H1 (cell line): ENCODE data around the gene ZNF768. TPM values are rescaled to one million over a fixed set of nuclear protein-coding genes. Genes with fewer than 3 reads are reported as not detected.

Source experiments
- CTCF ChIA-PET: fragments of 300-600 bp; sonication (Branson Sonifier 250); formaldehyde crosslinking; loops from one replicate; lab custom pipeline; 2021; ENCODE audit not compliant: partially characterized antibody; lab: Charles Lee
- POLR2A ChIA-PET: fragments of 300-600 bp; sonication (Branson Sonifier 250); formaldehyde crosslinking; loops from one replicate; lab custom pipeline; 2021; ENCODE audit warnings: inconsistent platforms; ENCODE audit not compliant: partially characterized antibody; lab: Charles Lee
- DNase-seq, 2 experiments: peaks; one replicate each; pipeline versions ENCODE4 v3.0.0 to v3.0.0-alpha.2; 2010 to 2022; ENCODE audit warnings: low spot score in 2 of 2, low read depth in 1 of 2, mixed read lengths in 1 of 2
- FAIRE-seq: peaks from 2 replicates; lab custom pipeline; 2011; peaks lifted over from hg19 to GRCh38; lab: Jason Lieb, UNC
- H2AFZ ChIP-seq: 2 replicates; pipeline ENCODE4 v1.8.1; 2012; ENCODE audit warnings: low read length, inconsistent platforms
- H2AK5ac ChIP-seq: 2 replicates; pipeline ENCODE4 v1.6.1; 2013; ENCODE audit warnings: low read depth, low read length
- H2BK120ac ChIP-seq: replicated peaks from 2 replicates; pipeline ENCODE3; 2013; ENCODE audit warnings: low read depth, low read length, inconsistent platforms
- H2BK12ac ChIP-seq: 2 replicates; pipeline ENCODE4 v1.6.1; 2013; ENCODE audit warnings: low read depth, low read length
- H2BK15ac ChIP-seq: 2 replicates; pipeline ENCODE4 v1.6.1; 2013; ENCODE audit warnings: low read length
- H2BK20ac ChIP-seq: 2 replicates; pipeline ENCODE4 v1.6.1; 2013; ENCODE audit warnings: low read length
- H2BK5ac ChIP-seq: 2 replicates; pipeline ENCODE4 v1.6.1; 2013; ENCODE audit warnings: low read depth, low read length
- H3K14ac ChIP-seq: 2 replicates; pipeline ENCODE4 v1.6.1; 2013; ENCODE audit warnings: inconsistent platforms; ENCODE audit not compliant: insufficient read length
- H3K18ac ChIP-seq: 2 replicates; pipeline ENCODE4 v1.6.1; 2013; ENCODE audit warnings: low read length; ENCODE audit errors: extremely low read depth
- H3K23ac ChIP-seq: 2 replicates; pipeline ENCODE4 v1.6.1; 2013; ENCODE audit warnings: inconsistent platforms; ENCODE audit not compliant: insufficient read length
- H3K23me2 ChIP-seq: 2 replicates; pipeline ENCODE4 v1.6.1; 2013; ENCODE audit warnings: low read depth, low read length
- H3K27ac ChIP-seq: 2 replicates; pipeline ENCODE4 v1.6.1; 2011; ENCODE audit warnings: low read depth, low read length, inconsistent platforms
- H3K27me3 ChIP-seq, 4 experiments: replicated peaks in 1 of 4; 1 replicate in 1 of 4; 2 replicates in 3 of 4; pipeline versions ENCODE4 v1.6.1 to v1.8.1; 2011 to 2013; ENCODE audit warnings: low read length in 3 of 4, mild to moderate bottlenecking in 3 of 4, inconsistent platforms in 2 of 4, mixed read lengths in 2 of 4, moderate library complexity in 1 of 4; ENCODE audit not compliant: control insufficient read depth in 3 of 4, insufficient read depth in 3 of 4; ENCODE audit errors: extremely low read depth in 1 of 4
- H3K36me3 ChIP-seq, 4 experiments: 2 replicates each; pipeline versions ENCODE4 v1.6.1 to v1.8.1; 2011 to 2013; ENCODE audit warnings: mild to moderate bottlenecking in 4 of 4, low read length in 3 of 4, moderate library complexity in 2 of 4, control low read depth in 1 of 4, inconsistent platforms in 1 of 4; ENCODE audit not compliant: insufficient read depth in 4 of 4, control insufficient read depth in 2 of 4
- H3K4ac ChIP-seq: replicated peaks from 2 replicates; pipeline ENCODE3; 2013; ENCODE audit warnings: low read length, low read depth, mixed read lengths, inconsistent platforms; ENCODE audit not compliant: insufficient read length
- H3K4me1 ChIP-seq, 4 experiments: replicated peaks in 1 of 4; 1 replicate in 1 of 4; 2 replicates in 3 of 4; pipeline versions ENCODE4 v1.6.1 to v1.8.1; 2011 to 2013; ENCODE audit warnings: low read length in 3 of 4, inconsistent platforms in 2 of 4, mixed read lengths in 1 of 4; ENCODE audit not compliant: insufficient read depth in 4 of 4, control insufficient read depth in 3 of 4
- H3K4me2 ChIP-seq, 2 experiments: 2 replicates each; pipeline versions ENCODE4 v1.6.1 to v1.8.1; 2011 to 2013; ENCODE audit warnings: low read depth in 2 of 2, low read length in 2 of 2, control low read depth in 1 of 2, inconsistent platforms in 1 of 2, mild to moderate bottlenecking in 1 of 2; ENCODE audit not compliant: insufficient read depth in 1 of 2
- H3K4me3 ChIP-seq, 4 experiments: fragments of 200-600, 300-600 bp in 1 of 4; sonication (generic), shearing (Covaris generic), sonication (Bioruptor Twin) in 1 of 4; 2 replicates each; pipeline versions ENCODE4 v1.5.1 to v1.8.1; 2011 to 2016; ENCODE audit warnings: low read length in 4 of 4, low read depth in 3 of 4, control low read depth in 2 of 4, inconsistent platforms in 2 of 4, mild to moderate bottlenecking in 2 of 4, mixed read lengths in 1 of 4, moderate library complexity in 1 of 4; ENCODE audit not compliant: insufficient read depth in 2 of 4; ENCODE audit errors: extremely low read depth in 1 of 4
- H3K56ac ChIP-seq: replicated peaks from 2 replicates; pipeline ENCODE3; 2013; ENCODE audit warnings: low read depth, mild to moderate bottlenecking, mixed read lengths, low read length, inconsistent platforms; ENCODE audit not compliant: insufficient read length
- H3K79me1 ChIP-seq: 2 replicates; pipeline ENCODE4 v1.6.1; 2013; ENCODE audit warnings: low read depth, low read length, control low read depth
- H3K79me2 ChIP-seq, 2 experiments: 2 replicates each; pipeline versions ENCODE4 v1.6.1 to v1.8.1; 2012 to 2013; ENCODE audit warnings: low read length in 2 of 2, mild to moderate bottlenecking in 2 of 2, inconsistent platforms in 1 of 2; ENCODE audit not compliant: insufficient read depth in 2 of 2, control insufficient read depth in 1 of 2
- H3K9ac ChIP-seq, 4 experiments: replicated peaks in 1 of 4; 1 replicate in 1 of 4; 2 replicates in 3 of 4; pipeline versions ENCODE4 v1.6.1 to v1.8.1; 2011 to 2013; ENCODE audit warnings: low read depth in 3 of 4, low read length in 3 of 4, control low read depth in 2 of 4, mild to moderate bottlenecking in 2 of 4, moderate library complexity in 2 of 4, inconsistent platforms in 1 of 4; ENCODE audit errors: extremely low read depth in 1 of 4
- H3K9me3 ChIP-seq, 2 experiments: 2 replicates each; pipeline versions ENCODE4 v1.6.1 to v1.8.1; 2012 to 2013; ENCODE audit warnings: mild to moderate bottlenecking in 2 of 2, moderate library complexity in 2 of 2, control low read depth in 1 of 2, inconsistent platforms in 1 of 2, low read depth in 1 of 2, low read length in 1 of 2, mixed read lengths in 1 of 2; ENCODE audit not compliant: insufficient read depth in 2 of 2
- H4K20me1 ChIP-seq, 2 experiments: replicated peaks in 1 of 2; 2 replicates each; pipeline versions ENCODE3 to v1.8.1; 2011 to 2013; ENCODE audit warnings: inconsistent platforms in 2 of 2, low read length in 2 of 2, mild to moderate bottlenecking in 1 of 2; ENCODE audit not compliant: insufficient read depth in 2 of 2, control insufficient read depth in 1 of 2
- H4K5ac ChIP-seq: 2 replicates; pipeline ENCODE4 v1.6.1; 2013; ENCODE audit warnings: low read length, low read depth, mixed read lengths, inconsistent platforms; ENCODE audit not compliant: insufficient read length
- H4K8ac ChIP-seq: 2 replicates; pipeline ENCODE4 v1.8.0; 2013; ENCODE audit warnings: mild to moderate bottlenecking, moderate library complexity, low read length, inconsistent platforms; ENCODE audit not compliant: insufficient read depth; ENCODE audit errors: extremely low read depth
- H4K91ac ChIP-seq: replicated peaks from 2 replicates; pipeline ENCODE3; 2013; ENCODE audit warnings: low read length, mixed read lengths, inconsistent platforms; ENCODE audit not compliant: insufficient read length
- CTCF ChIP-seq, 3 experiments: IDR thresholded peaks; 1 replicate in 2 of 3; 2 replicates in 1 of 3; pipeline versions ENCODE4 v1.5.1 to v1.6.1; 2011; ENCODE audit warnings: low read length in 3 of 3, mild to moderate bottlenecking in 3 of 3, inconsistent platforms in 2 of 3, low read depth in 1 of 3, moderate library complexity in 1 of 3; ENCODE audit not compliant: insufficient read depth in 1 of 3; ENCODE audit errors: control extremely low read depth in 1 of 3
- EGR1 ChIP-seq: IDR thresholded peaks from 2 replicates; pipeline ENCODE4 v1.6.1; 2011; ENCODE audit warnings: low read depth, low read length, borderline replicate concordance
- WGBS, 2 experiments: shearing (Covaris generic) in 1 of 2; methylation state at CpG; one replicate each; pipeline versions ENCODE4 v1.1.6 to v1.1.7; 2013 to 2015; ENCODE audit warnings: low lambda C conversion rate in 2 of 2, mixed read lengths in 2 of 2, inconsistent platforms in 1 of 2, low coverage in 1 of 2, missing lambda C conversion rate in 1 of 2; ENCODE audit not compliant: insufficient replicate concordance in 2 of 2, insufficient coverage in 1 of 2, insufficient read length in 1 of 2; ENCODE audit errors: extremely low coverage in 1 of 2, missing lambda C conversion rate in 1 of 2; 5-methylcytosine and 5-hydroxymethylcytosine counted together
- polyA plus RNA-seq, 7 experiments: library from polyadenylated mRNA; depleted of rRNA in 3 of 7; stranded (reverse) in 5 of 7; unstranded in 2 of 7; fragments of >200 nt in 5 of 7; fragments of 200-250 nt in 2 of 7; gene quantifications; 1 replicate in 5 of 7; 2 replicates in 1 of 7; 4 replicates in 1 of 7; pipeline versions ENCODE4 v1.2.1 to v1.2.3, GENCODE V29; 2011 to 2013; ENCODE audit warnings: missing spikeins in 2 of 7, mixed read lengths in 2 of 7
- total RNA-seq: library from RNA; stranded (reverse); fragmentation: NEBNext Ultra II Directional; extraction: Animal tissue kit (Norgen Biotek cat#: 25700); gene quantifications from 2 replicates; pipeline ENCODE4 v1.2.1, GENCODE V29; 2021

ZNF768 gene
- total and polyA plus RNA-seq, 2 of the 8 experiments (the other 6 are each of a cell fraction or from before 2014, with no cell fraction given), result 36.1 to 47.7 TPM

DNA sequence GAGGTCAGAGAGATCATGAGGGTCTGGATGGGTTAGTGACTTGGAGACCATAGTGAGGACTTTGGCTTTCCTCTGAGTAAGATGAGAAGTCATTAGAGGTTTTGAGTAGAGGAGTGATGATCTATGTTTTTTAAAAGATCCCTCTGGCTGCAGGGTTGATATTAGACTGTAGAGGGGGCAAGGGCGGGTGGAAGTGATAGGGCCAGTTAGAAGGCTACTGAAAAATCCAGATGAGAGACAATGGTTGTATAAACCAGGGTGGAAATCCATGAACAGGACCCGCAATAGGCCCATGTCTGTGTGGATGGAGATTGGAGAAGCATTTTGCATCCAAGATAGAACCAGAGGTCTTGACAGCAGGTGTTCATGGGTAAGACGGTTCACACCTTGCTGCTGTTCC is 44.0 kb downstream of the ZNF768 start:
- no peaks in the 10 kb centered on the region; a peak in 1 of 4 replicates for H3K9me3 ChIP-seq
- H3K4me3 ChIP-seq, result no peak overlapping the region
- no peak overlapping the region for H3K14ac ChIP-seq
- H3K18ac ChIP-seq, result no peak overlapping the region
- no peak for FAIRE-seq
- H3K27me3 ChIP-seq, result no peaks in the 10 kb centered on the region
- no peaks in the 10 kb centered on the region for H3K79me1 ChIP-seq
- H4K8ac ChIP-seq, result no peak overlapping the region
- H3K4ac ChIP-seq, result no peak overlapping the region
- no peaks in the 10 kb centered on the region for H3K79me2 ChIP-seq
- no peak overlapping the region for H2BK15ac ChIP-seq
- H2AK5ac ChIP-seq, result no peak overlapping the region
- ChIA-PET CTCF (interaction anchor here (0.6 to 4.1 kb wide), 19 partner anchors 9 to 133 kb away, joined by 3 to 16 read pairs (median 4); partner anchors contain the start of genes DCTPP1 and ZNF764), POLR2A (interaction anchor here (0.6 kb wide), 2 partner anchors 53 to 75 kb away, joined by 3 read pairs; partner anchors contain the start of genes ZNF747 and ZNF771)
- no peak overlapping the region for H3K27ac ChIP-seq
- no peak overlapping the region for H2BK20ac ChIP-seq
- no peaks in the 10 kb centered on the region for H3K4me1 ChIP-seq
- H3K56ac ChIP-seq, result no peak overlapping the region
- no peak overlapping the region for H2AFZ ChIP-seq
- H3K23me2 ChIP-seq, result no peaks in the 10 kb centered on the region
- no peaks in the 10 kb centered on the region for H3K36me3 ChIP-seq
- H2BK120ac ChIP-seq, result no peak overlapping the region
- H4K5ac ChIP-seq, result no peak overlapping the region
- H3K23ac ChIP-seq, result no peak overlapping the region
- no peak for DNase-seq
- H4K20me1 ChIP-seq, result no peaks in the 10 kb centered on the region
- no peak overlapping the region for H3K9ac ChIP-seq
- no peak overlapping the region for H4K91ac ChIP-seq
- WGBS, 2 experiments, result 84% methylated on average over 3 of the region's 3 CpGs; no CpG with 5 or more reads in 1 of the 2 experiments
- H2BK5ac ChIP-seq, result no peak overlapping the region
- TF ChIP-seq CTCF (IDR thresholded peaks at IDR 0.05; ENCODE audit: control extremely low read depth in 1 of 3, insufficient read depth in 1 of 3, low read depth in 1 of 3, low read length in 3 of 3) (peak in 1 of 3 experiments; percentile 42; a peak in 1 of 4 replicates), EGR1 (no peak)
- no peak overlapping the region for H2BK12ac ChIP-seq
- H3K4me2 ChIP-seq, result no peak overlapping the region
